IMR-90 (cell line): ENCODE results near the gene NDUFS2. TPM values are rescaled to one million over a fixed set of nuclear protein-coding genes. Genes with fewer than 3 reads are reported as not detected.

Experiments used
- ATAC-seq: fragments of 200-7000 bp; cut with Tn5 transposase; 2 replicates; pipeline ENCODE4 v1.9.1; 2020; ENCODE audit warnings: low read depth, mild to moderate bottlenecking, moderate library complexity
- BruUV-seq: library from RNA; stranded (reverse); fragments of 400-500 nt; replicated peaks from 2 replicates; lab custom pipeline; 2021; lab: Mats Ljungman, UMichigan
- CTCF ChIA-PET: fragments of 300-600 bp; formaldehyde crosslinking; extraction: SDS; loops from one replicate; lab custom pipeline; 2021; ENCODE audit warnings: antibody characterized with exemption; lab: Yijun Ruan, JAX
- POLR2A ChIA-PET: fragments of 300-600 bp; sonication (Branson Sonifier 250); formaldehyde crosslinking; loops from one replicate; lab custom pipeline; 2022; ENCODE audit warnings: antibody characterized with exemption; ENCODE audit not compliant: unreplicated experiment; lab: Charles Lee
- DNase-seq: peaks from one replicate; pipeline ENCODE4 v3.0.0; 2013
- H2AFZ ChIP-seq: replicated peaks from 2 replicates; pipeline ENCODE3; 2013; ENCODE audit warnings: low read length, mild to moderate bottlenecking; ENCODE audit not compliant: poor library complexity
- H2AK5ac ChIP-seq: 2 replicates; pipeline ENCODE4 v1.6.1; 2013; ENCODE audit warnings: low read depth, low read length, inconsistent platforms
- H2AK9ac ChIP-seq: replicated peaks from 2 replicates; pipeline ENCODE3; 2013; ENCODE audit warnings: mild to moderate bottlenecking, low read depth, low read length, moderate library complexity; ENCODE audit not compliant: poor library complexity
- H2BK120ac ChIP-seq: 2 replicates; pipeline ENCODE4 v1.6.1; 2013; ENCODE audit warnings: low read depth, low read length, inconsistent platforms
- H2BK15ac ChIP-seq: 3 replicates; pipeline ENCODE4 v1.6.1; 2013; ENCODE audit warnings: low read depth, low read length, inconsistent platforms
- H2BK20ac ChIP-seq: 2 replicates; pipeline ENCODE4 v1.6.1; 2013; ENCODE audit warnings: low read depth, mild to moderate bottlenecking, inconsistent platforms, low read length, moderate library complexity
- H2BK5ac ChIP-seq: 2 replicates; pipeline ENCODE4 v1.6.1; 2013; ENCODE audit warnings: mild to moderate bottlenecking, low read depth, low read length, inconsistent platforms; ENCODE audit not compliant: poor library complexity, severe bottlenecking
- H3K14ac ChIP-seq: replicated peaks from 2 replicates; pipeline ENCODE4 v1.6.1; 2013; ENCODE audit warnings: low read depth, low read length, inconsistent platforms
- H3K18ac ChIP-seq: 2 replicates; pipeline ENCODE4 v1.6.1; 2013; ENCODE audit warnings: low read depth, low read length, control low read depth
- H3K23ac ChIP-seq: 2 replicates; pipeline ENCODE4 v1.6.1; 2013; ENCODE audit warnings: low read depth, low read length, inconsistent platforms
- H3K27ac ChIP-seq: 2 replicates; pipeline ENCODE4 v1.5.1; 2013; ENCODE audit warnings: mild to moderate bottlenecking, control low read depth, low read length; ENCODE audit not compliant: insufficient read depth
- H3K27me3 ChIP-seq: 2 replicates; pipeline ENCODE4 v1.6.1; 2013; ENCODE audit warnings: low read length; ENCODE audit not compliant: control insufficient read depth, insufficient read depth
- H3K36me3 ChIP-seq: 2 replicates; pipeline ENCODE4 v1.6.1; 2013; ENCODE audit warnings: low read length, mixed read lengths; ENCODE audit not compliant: control insufficient read depth, insufficient read depth
- H3K4ac ChIP-seq: 2 replicates; pipeline ENCODE4 v1.6.1; 2013; ENCODE audit warnings: low read depth, low read length, inconsistent platforms
- H3K4me1 ChIP-seq: 2 replicates; pipeline ENCODE4 v1.6.1; 2013; ENCODE audit warnings: low read length, mixed read lengths; ENCODE audit not compliant: control insufficient read depth, insufficient read depth
- H3K4me2 ChIP-seq: 2 replicates; pipeline ENCODE4 v1.6.1; 2013; ENCODE audit warnings: low read depth, mild to moderate bottlenecking, control low read depth, low read length, moderate library complexity
- H3K4me3 ChIP-seq: 2 replicates; pipeline ENCODE4 v1.5.1; 2013; ENCODE audit warnings: low read depth, mild to moderate bottlenecking, control low read depth, low read length, moderate library complexity; ENCODE audit not compliant: insufficient read depth
- H3K56ac ChIP-seq: 2 replicates; pipeline ENCODE4 v1.6.1; 2013; ENCODE audit warnings: low read length, inconsistent platforms; ENCODE audit not compliant: insufficient read depth; ENCODE audit errors: extremely low read depth
- H3K79me1 ChIP-seq, 2 experiments: 2 replicates each; pipeline ENCODE4 v1.6.1; 2013; ENCODE audit warnings: low read length in 2 of 2, inconsistent platforms in 1 of 2, low read depth in 1 of 2
- H3K9ac ChIP-seq: 2 replicates; pipeline ENCODE4 v1.6.1; 2013; ENCODE audit warnings: low read depth, low read length, control low read depth
- H3K9me1 ChIP-seq: 2 replicates; pipeline ENCODE4 v1.6.1; 2013; ENCODE audit warnings: low read length, inconsistent platforms; ENCODE audit not compliant: insufficient read depth
- H3K9me3 ChIP-seq: 2 replicates; pipeline ENCODE4 v1.6.1; 2013; ENCODE audit warnings: low read length; ENCODE audit not compliant: control insufficient read depth, insufficient read depth
- H4K20me1 ChIP-seq: 2 replicates; pipeline ENCODE4 v1.6.1; 2013; ENCODE audit warnings: low read length, inconsistent platforms; ENCODE audit not compliant: insufficient read depth
- H4K5ac ChIP-seq: 2 replicates; pipeline ENCODE4 v1.6.1; 2013; ENCODE audit warnings: mild to moderate bottlenecking, low read depth, low read length, control low read depth
- H4K8ac ChIP-seq, 2 experiments: 2 replicates each; pipeline ENCODE4 v1.6.1; 2013; ENCODE audit warnings: low read depth in 2 of 2, low read length in 2 of 2, control low read depth in 1 of 2, inconsistent platforms in 1 of 2
- H4K91ac ChIP-seq: 2 replicates; pipeline ENCODE4 v1.6.1; 2013; ENCODE audit warnings: low read depth, low read length, inconsistent platforms; ENCODE audit not compliant: insufficient read depth
- BHLHE40 ChIP-seq: fragments of 150-350 bp; IDR thresholded peaks from 2 replicates; pipeline ENCODE4 v1.6.1; 2016; ENCODE audit warnings: mild to moderate bottlenecking, low read depth, low read length
- CHD1 ChIP-seq: IDR thresholded peaks from 2 replicates; pipeline ENCODE4 v1.6.1; 2012; ENCODE audit warnings: low read depth, low read length, improper control_type of control experiment
- ELK1 ChIP-seq: fragments of 150-350 bp; IDR thresholded peaks from 2 replicates; pipeline ENCODE4 v1.6.1; 2016; ENCODE audit warnings: low read depth, mild to moderate bottlenecking, low read length, moderate library complexity, borderline replicate concordance
- FOS ChIP-seq: fragments of 150-350 bp; IDR thresholded peaks from 2 replicates; pipeline ENCODE4 v1.6.1; 2016; ENCODE audit warnings: low read depth, low read length
- MAFK ChIP-seq: IDR thresholded peaks from 2 replicates; pipeline ENCODE4 v1.6.1; 2012; ENCODE audit warnings: low read depth, low read length, improper control_type of control experiment
- MAZ ChIP-seq: IDR thresholded peaks from 2 replicates; pipeline ENCODE4 v1.6.1; 2012; ENCODE audit warnings: low read depth, mild to moderate bottlenecking, low read length, improper control_type of control experiment, moderate library complexity, borderline replicate concordance
- POLR2A ChIP-seq: IDR thresholded peaks from 2 replicates; pipeline ENCODE4 v1.6.1; 2012; ENCODE audit warnings: mild to moderate bottlenecking, low read depth, low read length
- RAD21 ChIP-seq: IDR thresholded peaks from 2 replicates; pipeline ENCODE4 v1.6.1; 2012; ENCODE audit warnings: low read length, improper control_type of control experiment
- RCOR1 ChIP-seq: IDR thresholded peaks from 2 replicates; pipeline ENCODE4 v1.6.1; 2012; ENCODE audit warnings: mild to moderate bottlenecking, low read length, improper control_type of control experiment; ENCODE audit not compliant: insufficient replicate concordance
- SMC3 ChIP-seq: fragments of 150-350 bp; IDR thresholded peaks from 2 replicates; pipeline ENCODE4 v1.6.1; 2016; ENCODE audit warnings: low read depth, mild to moderate bottlenecking, antibody characterized with exemption, low read length, moderate library complexity
- USF2 ChIP-seq: fragments of 150-350 bp; IDR thresholded peaks from 2 replicates; pipeline ENCODE4 v1.6.1; 2017; ENCODE audit warnings: mild to moderate bottlenecking, antibody characterized with exemption, low read length, low read depth
- WGBS, 2 experiments: methylation state at CpG; one replicate each; pipeline versions ENCODE4 v1.1.5 to v1.1.7; 2013; ENCODE audit warnings: missing lambda C conversion rate in 2 of 2; ENCODE audit not compliant: insufficient read length in 1 of 2; ENCODE audit errors: extremely low coverage in 2 of 2; 5-methylcytosine and 5-hydroxymethylcytosine counted together
- dilution Hi-C: fragments of 300-500 bp; cut with HindIII; formaldehyde crosslinking; loops from one replicate; pipeline ENCODE4 v1.14.3; 2018; ENCODE audit warnings: low sequenced_read_pairs; ENCODE audit not compliant: unreplicated experiment
- in situ Hi-C: fragments of 300-500 bp; cut with MboI; formaldehyde crosslinking; loops from 3 replicates; pipeline ENCODE4 v1.14.3; 2019; ENCODE audit warnings: low sequenced_read_pairs, inconsistent platforms, mixed read lengths
- intact Hi-C: fragments of 100-400 bp; cut with micrococcal nuclease; formaldehyde crosslinking; loops from 2 replicates; pipeline ENCODE4 v1.10.0; 2022
- polyA plus RNA-seq, 3 experiments: library from polyadenylated mRNA; depleted of rRNA; stranded (reverse); fragments of >200 nt; gene quantifications; 2 replicates each; pipeline ENCODE4 v1.2.3, GENCODE V29; 2012; ENCODE audit warnings: low replicate concordance in 1 of 3
- total RNA-seq: library from RNA; depleted of rRNA; stranded (reverse); fragments of >200 nt; gene quantifications from 2 replicates; pipeline ENCODE4 v1.2.3, GENCODE V29; 2012

The NDUFS2 gene
- total and polyA plus RNA-seq, 2 of the 4 experiments (the other 2 are of a cell fraction) = 85.5 to 101 TPM

GRCh38 chr1:161259765-161260164 lies 57.6 kb downstream of the NDUFS2 start:
- H4K20me1 ChIP-seq = no peaks in the 10 kb centered on the region
- H2BK5ac ChIP-seq = no peak overlapping the region
- no peak for TF ChIP-seq USF2
- no peak for TF ChIP-seq SMC3
- TF ChIP-seq FOS = no peak
- TF ChIP-seq RAD21 = no peak
- TF ChIP-seq CHD1 = no peak
- TF ChIP-seq RCOR1 = no peak
- TF ChIP-seq POLR2A = no peak
- TF ChIP-seq MAFK = no peak
- no peak for TF ChIP-seq MAZ
- no peak for TF ChIP-seq BHLHE40
- TF ChIP-seq ELK1 = no peak
- H3K9me1 ChIP-seq = no peaks in the 10 kb centered on the region
- H3K56ac ChIP-seq = no peak overlapping the region
- intact Hi-C loops (no loop called here), dilution Hi-C loops (no loop called here), in situ Hi-C loops (no loop called here)
- H2AFZ ChIP-seq = no peak overlapping the region
- H3K4ac ChIP-seq = no peak overlapping the region
- no peak overlapping the region for H3K4me2 ChIP-seq
- no peak overlapping the region for H2BK120ac ChIP-seq
- no peak for DNase-seq
- peaks cover 11% of the 10 kb centered on the region for H3K9me3 ChIP-seq
- no peak overlapping the region for H2BK15ac ChIP-seq
- POLR2A ChIA-PET = no interaction called here
- no peaks in the 10 kb centered on the region for H3K4me1 ChIP-seq
- no peak overlapping the region for H2AK9ac ChIP-seq
- no peak overlapping the region for H2AK5ac ChIP-seq
- BruUV-seq = no TSS peak
- H3K79me1 ChIP-seq = no peaks in the 10 kb centered on the region
- H3K36me3 ChIP-seq = no peaks in the 10 kb centered on the region
- no peak overlapping the region for H3K18ac ChIP-seq
- H3K4me3 ChIP-seq = no peak overlapping the region
- no peak for ATAC-seq
- no peak overlapping the region for H2BK20ac ChIP-seq
- no peak overlapping the region for H4K91ac ChIP-seq
- no peak overlapping the region for H3K9ac ChIP-seq
- H3K23ac ChIP-seq = no peak overlapping the region
- no CpG with 5 or more reads among the region's 1 CpG for WGBS, 2 experiments
- no peak overlapping the region for H4K5ac ChIP-seq
- H3K14ac ChIP-seq = no peak overlapping the region
- H3K27ac ChIP-seq = no peak overlapping the region
- CTCF ChIA-PET = no interaction called here
- peaks cover 36% of the 10 kb centered on the region for H3K27me3 ChIP-seq
- no peak overlapping the region for H4K8ac ChIP-seq
